Measurements from ENCODE around the gene POLRMT.

- no peak for TF ChIP-seq CTCF (IDR thresholded peaks at IDR 0.05)
- no peak for TF ChIP-seq POLR2A (IDR thresholded peaks at IDR 0.05)
These were observed 11.0 kb upstream of the POLRMT start for GRCh38 chr19:644363-644762.

All from right lobe of liver (tissue), 4 donors.